SU-DHL-6 (cell line): ENCODE results near the gene IL17REL.

Experiments
- EZH2phosphoT487 ChIP-seq: fragments of 200-600 bp; sonication (generic), shearing (Covaris generic); conservative IDR thresholded peaks from 2 replicates; pipeline ENCODE4 v1.6.1; 2018; ENCODE audit warnings: mild to moderate bottlenecking, antibody characterized with exemption, low read length, moderate library complexity, mixed read lengths
- TF ChIP-seq, protein P1 (sequence below): fragments of 200-600 bp; sonication (generic); IDR thresholded peaks from one replicate; pipeline ENCODE4 v1.5.1; 2017; ENCODE audit warnings: antibody characterized with exemption, mild to moderate bottlenecking, low read length, moderate library complexity; ENCODE audit not compliant: insufficient read depth, poor library complexity, severe bottlenecking

DNA sequence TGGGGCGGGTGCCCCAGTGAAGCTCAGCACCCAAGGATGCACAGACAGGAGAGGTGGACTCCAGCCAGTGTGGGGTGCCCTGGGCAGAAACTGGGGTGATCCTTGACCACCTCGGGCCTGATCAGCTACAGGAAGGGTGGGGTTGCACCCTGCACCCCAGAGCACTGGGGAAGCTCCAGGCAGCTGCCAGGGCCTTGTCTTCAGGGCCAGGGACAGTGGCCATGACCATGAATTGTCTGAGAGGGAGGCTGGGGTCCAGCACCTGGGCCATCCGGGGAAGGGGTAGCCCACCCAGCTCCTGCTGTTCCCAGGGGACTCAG is 17.6 kb downstream of the IL17REL start:
- TF ChIP-seq, protein P1, sequence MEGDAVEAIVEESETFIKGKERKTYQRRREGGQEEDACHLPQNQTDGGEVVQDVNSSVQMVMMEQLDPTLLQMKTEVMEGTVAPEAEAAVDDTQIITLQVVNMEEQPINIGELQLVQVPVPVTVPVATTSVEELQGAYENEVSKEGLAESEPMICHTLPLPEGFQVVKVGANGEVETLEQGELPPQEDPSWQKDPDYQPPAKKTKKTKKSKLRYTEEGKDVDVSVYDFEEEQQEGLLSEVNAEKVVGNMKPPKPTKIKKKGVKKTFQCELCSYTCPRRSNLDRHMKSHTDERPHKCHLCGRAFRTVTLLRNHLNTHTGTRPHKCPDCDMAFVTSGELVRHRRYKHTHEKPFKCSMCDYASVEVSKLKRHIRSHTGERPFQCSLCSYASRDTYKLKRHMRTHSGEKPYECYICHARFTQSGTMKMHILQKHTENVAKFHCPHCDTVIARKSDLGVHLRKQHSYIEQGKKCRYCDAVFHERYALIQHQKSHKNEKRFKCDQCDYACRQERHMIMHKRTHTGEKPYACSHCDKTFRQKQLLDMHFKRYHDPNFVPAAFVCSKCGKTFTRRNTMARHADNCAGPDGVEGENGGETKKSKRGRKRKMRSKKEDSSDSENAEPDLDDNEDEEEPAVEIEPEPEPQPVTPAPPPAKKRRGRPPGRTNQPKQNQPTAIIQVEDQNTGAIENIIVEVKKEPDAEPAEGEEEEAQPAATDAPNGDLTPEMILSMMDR: no peak
- no peak for TF ChIP-seq EZH2phosphoT487
